HG02571 (cell line): ENCODE data around the gene E2F2.
"Not testable (repeated sequence)": the region's sequence is repeated elsewhere in the genome, so short reads cannot be mapped to it uniquely, and the experiment has no call there.

Experiments used
- ATAC-seq: cut with Tn5 transposase; IDR thresholded peaks from one replicate; pipeline ENCODE4 v1.9.1; 2021; ENCODE audit warnings: mild to moderate bottlenecking, moderate library complexity; ENCODE audit not compliant: unreplicated experiment

E2F2 gene

GRCh38 chr1:23548704-23549143 is 17.7 kb upstream of the E2F2 start:
- no peak for ATAC-seq

GRCh38 chr1:23546897-23547584 is 16.0 kb upstream of the E2F2 start:
- no peak for ATAC-seq

GRCh38 chr1:23545851-23546250 is 14.8 kb upstream of the E2F2 start:
- ATAC-seq = no peak

- ATAC-seq = no peak
Measured at GRCh38 chr1:23544444-23545389, 13.7 kb upstream of the E2F2 start.

- ATAC-seq = no peak
Measured at GRCh38 chr1:23543707-23544443, 12.8 kb upstream of the E2F2 start.

GRCh38 chr1:23542940-23543339 is 11.9 kb upstream of the E2F2 start:
- not testable (repeated sequence) for ATAC-seq

GRCh38 chr1:23539698-23540266 is 8.7 kb upstream of the E2F2 start:
- peak; percentile 64 for ATAC-seq

GRCh38 chr1:23537296-23537973 is 6.4 kb upstream of the E2F2 start:
- no peak for ATAC-seq

GRCh38 chr1:23533246-23534023 is 2.4 kb upstream of the E2F2 start:
- no peak for ATAC-seq

- no peak for ATAC-seq
Measured at GRCh38 chr1:23531562-23532094, 595 bp upstream of the E2F2 start.

GRCh38 chr1:23530087-23530746 is 816 bp downstream of the E2F2 start:
- no peak for ATAC-seq

- no peak for ATAC-seq
Measured at GRCh38 chr1:23529146-23530086, 1.6 kb downstream of the E2F2 start.

GRCh38 chr1:23528250-23528978 is 2.6 kb downstream of the E2F2 start:
- ATAC-seq = peak; percentile 42

- no peak for ATAC-seq
Measured at GRCh38 chr1:23527900-23528249, 3.2 kb downstream of the E2F2 start.

GRCh38 chr1:23527366-23527765 is 3.7 kb downstream of the E2F2 start:
- ATAC-seq = no peak

- no peak for ATAC-seq
Measured at GRCh38 chr1:23526329-23527041, 4.5 kb downstream of the E2F2 start.
